GM23248 (cell line): ENCODE measurements around the gene MID1. TPM values are rescaled to one million over a fixed set of nuclear protein-coding genes. Genes with fewer than 3 reads are reported as not detected.

ENCODE experiments used
- DNase-seq: peaks from one replicate; pipeline ENCODE4 v3.0.0-alpha.2; 2015
- H2AFZ ChIP-seq: fragments of 200-600 bp; sonication (generic); 2 replicates; pipeline ENCODE4 v1.6.1; 2016; ENCODE audit warnings: antibody characterized with exemption
- H3F3A ChIP-seq: fragments of 200-600 bp; sonication (generic); 2 replicates; pipeline ENCODE4 v1.6.1; 2016; ENCODE audit warnings: mild to moderate bottlenecking, antibody characterized with exemption, mixed run types; ENCODE audit not compliant: insufficient read depth
- H3K27ac ChIP-seq: fragments of 200-600 bp; sonication (generic); 2 replicates; pipeline ENCODE4 v1.5.1; 2016; ENCODE audit warnings: mild to moderate bottlenecking
- H3K27me3 ChIP-seq: fragments of 200-600 bp; sonication (generic); replicated peaks from 2 replicates; pipeline ENCODE4 v1.6.1; 2016; ENCODE audit warnings: mild to moderate bottlenecking; ENCODE audit not compliant: insufficient read depth
- H3K36me3 ChIP-seq: fragments of 200-600 bp; sonication (generic); 2 replicates; pipeline ENCODE4 v1.6.1; 2016; ENCODE audit warnings: low read depth, mild to moderate bottlenecking
- H3K4me1 ChIP-seq: fragments of 200-600 bp; sonication (generic); 2 replicates; pipeline ENCODE4 v1.6.1; 2016; ENCODE audit warnings: mild to moderate bottlenecking; ENCODE audit not compliant: insufficient read depth
- H3K4me2 ChIP-seq: fragments of 200-600 bp; sonication (generic); one replicate; pipeline ENCODE4 v1.6.1; 2016; ENCODE audit warnings: mild to moderate bottlenecking; ENCODE audit not compliant: unreplicated experiment
- H3K4me3 ChIP-seq: fragments of 200-600 bp; sonication (generic); 2 replicates; pipeline ENCODE4 v1.5.1; 2016; ENCODE audit warnings: mild to moderate bottlenecking
- H3K79me2 ChIP-seq: fragments of 200-600 bp; sonication (generic); 2 replicates; pipeline ENCODE4 v1.6.1; 2016; ENCODE audit warnings: mild to moderate bottlenecking; ENCODE audit not compliant: insufficient read depth
- H3K9ac ChIP-seq: fragments of 200-600 bp; sonication (generic); 2 replicates; pipeline ENCODE4 v1.6.1; 2016; ENCODE audit warnings: mild to moderate bottlenecking
- H3K9me2 ChIP-seq: fragments of 200-600 bp; sonication (generic); 2 replicates; pipeline ENCODE4 v1.6.1; 2016; ENCODE audit warnings: mixed run types, mild to moderate bottlenecking, moderate library complexity; ENCODE audit not compliant: insufficient read depth
- H3K9me3 ChIP-seq: fragments of 200-600 bp; sonication (generic); one replicate; pipeline ENCODE4 v1.6.1; 2017; ENCODE audit warnings: low read depth
- H4K20me1 ChIP-seq: fragments of 200-600 bp; sonication (generic); 2 replicates; pipeline ENCODE4 v1.6.0; 2016; ENCODE audit not compliant: insufficient read depth
- EZH2 ChIP-seq: fragments of 200-600 bp; sonication (generic); IDR thresholded peaks from 2 replicates; pipeline ENCODE4 v1.6.1; 2018; ENCODE audit warnings: antibody characterized with exemption, mild to moderate bottlenecking; ENCODE audit not compliant: insufficient read depth, poor library complexity, severe bottlenecking
- EZH2phosphoT487 ChIP-seq: fragments of 200-600 bp; sonication (generic); IDR thresholded peaks from 2 replicates; pipeline ENCODE4 v1.6.1; 2018; ENCODE audit warnings: antibody characterized with exemption, moderate library complexity, mild to moderate bottlenecking, low read depth; ENCODE audit not compliant: insufficient read depth
- WGBS, 2 experiments: methylation state at CpG; one replicate each; pipeline ENCODE4 v1.1.6; 2015 to 2017; ENCODE audit warnings: low lambda C conversion rate in 2 of 2, low coverage in 1 of 2; ENCODE audit errors: missing lambda C conversion rate in 2 of 2; 5-methylcytosine and 5-hydroxymethylcytosine counted together
- in situ Hi-C: fragments of 300-500 bp; cut with MboI; formaldehyde crosslinking; loops from 2 replicates; pipeline ENCODE4 v1.15.0; 2020
- polyA plus RNA-seq: library from polyadenylated mRNA; unstranded; fragments of >200 nt; fragmentation: Nextera tagmentation; extraction: Ambion mirVana; gene quantifications from 2 replicates; pipeline ENCODE4 v1.2.1, GENCODE V29; 2016
- total RNA-seq: library from RNA; depleted of rRNA; stranded (reverse); fragments of >200 nt; shearing (Covaris generic); gene quantifications from 2 replicates; pipeline ENCODE4 v1.2.3, GENCODE V29; 2014

Gene MID1
- total and polyA plus RNA-seq, 2 experiments from 2014 or later: 5.6 to 5.9 TPM

GRCh38 chrX:10582215-10582733, 38.1 kb downstream of the MID1 start:
- TF ChIP-seq EZH2phosphoT487: no peak
- TF ChIP-seq EZH2: no peak
- Histone ChIP-seq H3K9ac (no peak overlapping the region), H3K9me2 (no peaks in the 10 kb centered on the region), H4K20me1 (no peaks in the 10 kb centered on the region), H3K36me3 (no peaks in the 10 kb centered on the region; the same call in 1 of the 2 replicates), H3F3A (0 out of 2 replicates have a peak, but pooled peaks cover 11% of the 10 kb centered on the region), H3K4me2 (no peak overlapping the region), H2AFZ (no peak overlapping the region), H3K27me3 (no peaks in the 10 kb centered on the region), H3K9me3 (no peaks in the 10 kb centered on the region), H3K4me1 (peaks cover 19% of the 10 kb centered on the region), H3K79me2 (no peaks in the 10 kb centered on the region), H3K27ac (no peak overlapping the region), H3K4me3 (no peak overlapping the region)
- 80 to 90% methylated on average over 3 of the region's 3 CpGs for WGBS, 2 experiments
- peak; percentile 31 for DNase-seq
- in situ Hi-C loops: no loop called here

GRCh38 chrX:10579112-10580011, 41.0 kb downstream of the MID1 start:
- Histone ChIP-seq H3F3A (0 out of 2 replicates have a peak, but pooled peaks cover 11% of the 10 kb centered on the region), H3K9me3 (no peaks in the 10 kb centered on the region), H3K9me2 (no peaks in the 10 kb centered on the region), H3K27ac (peak overlapping the region; percentile 92), H3K36me3 (no peaks in the 10 kb centered on the region; the same call in 1 of the 2 replicates), H3K9ac (peak overlapping the region; percentile 80), H4K20me1 (no peaks in the 10 kb centered on the region), H3K27me3 (no peaks in the 10 kb centered on the region), H2AFZ (peak overlapping the region; percentile 80), H3K4me3 (peak overlapping the region; percentile 64), H3K4me1 (peaks cover 25% of the 10 kb centered on the region), H3K4me2 (peak overlapping the region; percentile 87), H3K79me2 (no peaks in the 10 kb centered on the region; the same call in 1 of the 2 replicates)
- peak; percentile 74 for DNase-seq
- TF ChIP-seq EZH2: no peak
- TF ChIP-seq EZH2phosphoT487: no peak
- in situ Hi-C loops: no loop called here
- WGBS, 2 experiments: 3 to 4% methylated on average over 9 to 12 of the region's 12 CpGs

GRCh38 chrX:10578527-10578926, 41.9 kb downstream of the MID1 start:
- H3K9ac ChIP-seq: no peak overlapping the region
- 56 to 57% methylated on average over 2 of the region's 2 CpGs for WGBS, 2 experiments
- no peak for TF ChIP-seq EZH2phosphoT487
- TF ChIP-seq EZH2: no peak
- H3K4me1 ChIP-seq: peaks cover 25% of the 10 kb centered on the region
- H3K36me3 ChIP-seq: no peaks in the 10 kb centered on the region; the same call in 1 of the 2 replicates
- no peaks in the 10 kb centered on the region for H4K20me1 ChIP-seq
- no peaks in the 10 kb centered on the region; the same call in 1 of the 2 replicates for H3K79me2 ChIP-seq
- H3K27ac ChIP-seq: peak overlapping the region; percentile 92
- no peaks in the 10 kb centered on the region for H3K9me3 ChIP-seq
- H3K9me2 ChIP-seq: no peaks in the 10 kb centered on the region
- no peaks in the 10 kb centered on the region for H3K27me3 ChIP-seq
- H3F3A ChIP-seq: 0 out of 2 replicates have a peak, but pooled peaks cover 11% of the 10 kb centered on the region
- in situ Hi-C loops: no loop called here
- 0 out of 2 replicates have a peak overlapping the region, but pooled peaks have one; percentile 64 for H3K4me3 ChIP-seq
- H2AFZ ChIP-seq: 0 out of 2 replicates have a peak overlapping the region, but pooled peaks have one; percentile 38
- DNase-seq: no peak
- peak overlapping the region; percentile 58 for H3K4me2 ChIP-seq

GRCh38 chrX:10577853-10578252, 42.5 kb downstream of the MID1 start:
- Histone ChIP-seq H4K20me1 (no peaks in the 10 kb centered on the region), H3K9me3 (no peaks in the 10 kb centered on the region), H3K79me2 (no peaks in the 10 kb centered on the region; the same call in 1 of the 2 replicates), H3K27ac (peak overlapping the region; percentile 92), H3K4me2 (peak overlapping the region; percentile 58), H3K9ac (no peak overlapping the region), H3K9me2 (no peaks in the 10 kb centered on the region), H3K4me3 (no peak overlapping the region), H3F3A (0 out of 2 replicates have a peak, but pooled peaks cover 11% of the 10 kb centered on the region), H3K27me3 (no peaks in the 10 kb centered on the region), H3K36me3 (no peaks in the 10 kb centered on the region), H2AFZ (0 out of 2 replicates have a peak overlapping the region, but pooled peaks have one; percentile 38), H3K4me1 (peaks cover 25% of the 10 kb centered on the region)
- TF ChIP-seq EZH2 (no peak), EZH2phosphoT487 (no peak)
- DNase-seq: peak; percentile 11
- in situ Hi-C loops: no loop called here
- 17 to 19% methylated on average over 2 of the region's 2 CpGs for WGBS, 2 experiments
